Hepatocyte (in vitro differentiated cells): ENCODE results near the gene GDPGP1. TPM values are rescaled to one million over a fixed set of nuclear protein-coding genes. Genes with fewer than 3 reads are reported as not detected.
"Not testable (repeated sequence)": the region's sequence is repeated elsewhere in the genome, so short reads cannot be mapped to it uniquely, and the experiment has no call there.

Experiments
- DNase-seq: peaks from one replicate; pipeline ENCODE4 v3.0.0-alpha.2; 2016; ENCODE audit warnings: low spot score
- H2AFZ ChIP-seq: fragments of 200-600 bp; sonication (generic); 2 replicates; pipeline ENCODE4 v1.6.0; 2016; ENCODE audit warnings: antibody characterized with exemption, mild to moderate bottlenecking
- H3K27ac ChIP-seq: fragments of 200-600 bp; sonication (generic); 2 replicates; pipeline ENCODE4 v1.5.1; 2016; ENCODE audit warnings: mild to moderate bottlenecking
- H3K27me3 ChIP-seq: fragments of 200-600 bp; sonication (generic); 2 replicates; pipeline ENCODE4 v1.6.1; 2016
- H3K36me3 ChIP-seq: fragments of 200-600 bp; sonication (generic); replicated peaks from 2 replicates; pipeline ENCODE4 v1.5.1; 2016; ENCODE audit warnings: low read depth; ENCODE audit not compliant: insufficient read depth
- H3K4me1 ChIP-seq: fragments of 200-600 bp; sonication (generic); 2 replicates; pipeline ENCODE4 v1.5.1; 2016; ENCODE audit warnings: mild to moderate bottlenecking, moderate library complexity; ENCODE audit not compliant: insufficient read depth
- H3K4me2 ChIP-seq: fragments of 200-600 bp; sonication (generic); 2 replicates; pipeline ENCODE4 v1.6.0; 2016
- H3K4me3 ChIP-seq: fragments of 200-600 bp; sonication (generic); 2 replicates; pipeline ENCODE4 v1.5.1; 2016; ENCODE audit warnings: mild to moderate bottlenecking
- H3K79me2 ChIP-seq: fragments of 200-600 bp; sonication (generic); 2 replicates; pipeline ENCODE4 v1.6.0; 2017; ENCODE audit warnings: mild to moderate bottlenecking
- H3K9me2 ChIP-seq: fragments of 200-600 bp; sonication (generic); replicated peaks from 2 replicates; pipeline ENCODE4 v1.6.0; 2017; ENCODE audit warnings: mild to moderate bottlenecking; ENCODE audit not compliant: insufficient read depth
- H3K9me3 ChIP-seq: fragments of 200-600 bp; sonication (generic); 2 replicates; pipeline ENCODE4 v1.5.1; 2016; ENCODE audit warnings: low read depth, mild to moderate bottlenecking
- H4K20me1 ChIP-seq: fragments of 200-600 bp; sonication (generic); 2 replicates; pipeline ENCODE4 v1.6.0; 2016; ENCODE audit warnings: mild to moderate bottlenecking; ENCODE audit not compliant: insufficient read depth, poor library complexity, severe bottlenecking
- CTCF ChIP-seq: fragments of 200-600 bp; sonication (generic); IDR thresholded peaks from 2 replicates; pipeline ENCODE4 v1.5.1; 2016; ENCODE audit warnings: antibody characterized with exemption, mild to moderate bottlenecking; ENCODE audit not compliant: poor library complexity
- EZH2 ChIP-seq: fragments of 200-600 bp; sonication (generic); IDR thresholded peaks from 2 replicates; pipeline ENCODE4 v1.6.1; 2016; ENCODE audit warnings: antibody characterized with exemption, mild to moderate bottlenecking, borderline replicate concordance
- EZH2phosphoT487 ChIP-seq: fragments of 200-600 bp; sonication (generic); IDR thresholded peaks from one replicate; pipeline ENCODE4 v1.6.1; 2018; ENCODE audit warnings: antibody characterized with exemption, mild to moderate bottlenecking, low read depth, moderate library complexity; ENCODE audit not compliant: unreplicated experiment, severe bottlenecking
- WGBS: methylation state at CpG from one replicate; pipeline ENCODE4 v1.1.6; 2016; ENCODE audit warnings: low lambda C conversion rate; ENCODE audit errors: missing lambda C conversion rate; 5-methylcytosine and 5-hydroxymethylcytosine counted together
- polyA plus RNA-seq: library from polyadenylated mRNA; unstranded; fragments of >200 nt; fragmentation: Nextera tagmentation; extraction: Ambion mirVana; gene quantifications from 2 replicates; pipeline ENCODE4 v1.2.1, GENCODE V29; 2016
- total RNA-seq: library from RNA; depleted of rRNA; stranded (reverse); fragments of >200 nt; gene quantifications from 2 replicates; pipeline ENCODE4 v1.2.3, GENCODE V29; 2014

The GDPGP1 gene
- total and polyA plus RNA-seq, 2 experiments from 2014 or later = 0.56 to 6.8 TPM

GRCh38 chr15:90268415-90268814 is 34.4 kb downstream of the GDPGP1 start:
- no peak overlapping the region for H3K4me3 ChIP-seq
- no peaks in the 10 kb centered on the region for H3K36me3 ChIP-seq
- no peaks in the 10 kb centered on the region for H3K27me3 ChIP-seq
- H2AFZ ChIP-seq = no peak overlapping the region
- peak overlapping the region; percentile 11 for H3K27ac ChIP-seq
- no peaks in the 10 kb centered on the region for H3K9me2 ChIP-seq
- TF ChIP-seq CTCF = no peak
- TF ChIP-seq EZH2 = no peak
- no peak for TF ChIP-seq EZH2phosphoT487
- no peaks in the 10 kb centered on the region for H3K9me3 ChIP-seq
- no peaks in the 10 kb centered on the region for H3K4me1 ChIP-seq
- 38% methylated on average over 1 of the region's 1 CpG for WGBS
- peaks cover 11% of the 10 kb centered on the region for H4K20me1 ChIP-seq
- no peak for DNase-seq
- peaks cover 34% of the 10 kb centered on the region for H3K79me2 ChIP-seq
- H3K4me2 ChIP-seq = peak overlapping the region; percentile 78

DNA sequence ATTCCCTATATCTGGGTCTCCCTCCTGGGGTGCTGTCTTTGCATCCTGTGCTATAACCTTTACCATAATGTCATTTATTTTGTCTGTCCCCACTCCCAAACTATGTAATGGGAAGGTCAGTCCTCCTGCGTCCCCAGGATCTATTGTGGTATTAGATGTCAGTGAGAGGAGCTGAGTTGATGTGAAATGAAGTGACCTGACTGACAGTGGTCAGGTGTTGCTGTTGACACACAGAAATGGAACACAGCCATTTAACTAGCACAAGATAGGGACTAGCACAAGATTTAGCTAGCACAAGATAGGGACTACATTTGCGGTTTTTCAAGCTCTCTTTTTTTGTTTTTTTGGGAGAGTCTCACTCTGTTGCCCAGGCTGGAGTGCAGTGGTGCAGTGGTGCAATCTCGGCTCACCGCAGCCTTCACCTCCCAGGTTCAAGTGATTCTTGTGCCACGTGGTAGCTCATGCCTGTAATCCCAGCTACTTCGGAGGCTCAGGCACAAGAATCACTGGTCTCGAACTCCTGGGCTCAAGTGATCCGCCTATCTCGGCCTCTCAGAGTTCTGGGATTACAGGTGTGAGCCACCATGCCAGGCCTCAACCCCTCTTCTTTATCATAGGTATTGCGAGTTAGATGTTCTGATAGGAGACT is 36.6 kb downstream of the GDPGP1 start:
- Histone ChIP-seq H3K27ac (no peak overlapping the region), H3K9me3 (no peaks in the 10 kb centered on the region), H3K79me2 (peaks cover 34% of the 10 kb centered on the region), H3K4me3 (no peak overlapping the region), H3K36me3 (no peaks in the 10 kb centered on the region), H3K27me3 (no peaks in the 10 kb centered on the region), H3K9me2 (no peaks in the 10 kb centered on the region), H3K4me1 (no peaks in the 10 kb centered on the region), H3K4me2 (no peak overlapping the region), H2AFZ (no peak overlapping the region), H4K20me1 (peaks cover 11% of the 10 kb centered on the region)
- WGBS = 91% methylated on average over 10 of the region's 10 CpGs
- TF ChIP-seq EZH2 (no peak), CTCF (no peak), EZH2phosphoT487 (no peak)
- DNase-seq = no peak

DNA sequence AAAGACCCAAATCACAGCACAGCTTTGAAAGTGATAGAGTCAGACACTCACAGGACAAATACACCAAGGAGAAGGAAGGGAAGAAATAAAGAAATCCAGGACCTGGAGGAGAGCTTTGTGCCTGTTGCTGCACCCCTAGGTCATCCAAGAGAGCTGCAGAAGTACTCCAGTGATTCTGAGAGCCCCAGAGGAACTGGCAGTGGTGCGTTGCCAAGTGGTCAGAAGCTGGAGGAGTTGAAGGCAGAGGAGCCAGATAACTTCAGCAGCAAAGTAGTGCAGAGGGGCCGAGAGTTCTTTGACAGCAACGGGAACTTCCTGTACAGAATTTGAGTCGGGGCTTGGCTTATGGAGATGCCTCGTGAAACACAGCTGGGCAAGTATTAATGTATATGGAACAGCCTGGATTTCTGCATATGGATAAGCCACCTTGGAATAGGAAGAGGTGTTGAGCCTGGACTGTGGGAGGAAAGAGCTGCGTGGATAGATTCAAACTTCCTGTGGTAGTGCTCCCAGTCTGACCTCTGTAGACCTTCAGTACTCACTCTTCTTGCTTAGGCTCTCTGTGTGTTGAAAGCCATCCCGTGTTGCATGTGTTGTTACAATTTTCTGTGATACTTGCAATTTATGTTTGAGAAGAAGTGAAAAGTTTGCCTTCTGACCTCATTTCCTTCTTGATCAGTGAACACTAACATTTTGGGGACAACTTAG is 37.6 kb downstream of the GDPGP1 start:
- H3K27ac ChIP-seq = no peak overlapping the region
- no peak overlapping the region for H3K4me2 ChIP-seq
- H3K9me2 ChIP-seq = no peaks in the 10 kb centered on the region
- H4K20me1 ChIP-seq = peaks cover 11% of the 10 kb centered on the region
- no peaks in the 10 kb centered on the region for H3K27me3 ChIP-seq
- no peaks in the 10 kb centered on the region for H3K36me3 ChIP-seq
- no peak overlapping the region for H2AFZ ChIP-seq
- no peaks in the 10 kb centered on the region for H3K4me1 ChIP-seq
- peaks cover 28% of the 10 kb centered on the region for H3K79me2 ChIP-seq
- WGBS = 86% methylated on average over 7 of the region's 7 CpGs
- no peaks in the 10 kb centered on the region for H3K9me3 ChIP-seq
- TF ChIP-seq EZH2phosphoT487 (no peak), CTCF (no peak), EZH2 (no peak)
- H3K4me3 ChIP-seq = no peak overlapping the region
- DNase-seq = no peak

- not testable (repeated sequence) for H3K4me3 ChIP-seq, H3K4me1 ChIP-seq, H3K4me2 ChIP-seq, H3K79me2 ChIP-seq, DNase-seq, H3K9me3 ChIP-seq, H3K36me3 ChIP-seq, H3K27me3 ChIP-seq, H3K27ac ChIP-seq, H2AFZ ChIP-seq, H3K9me2 ChIP-seq, H4K20me1 ChIP-seq
- 97% methylated on average over 11 of the region's 12 CpGs for WGBS
Measured at GRCh38 chr15:90278467-90278866, 44.5 kb downstream of the GDPGP1 start.

DNA sequence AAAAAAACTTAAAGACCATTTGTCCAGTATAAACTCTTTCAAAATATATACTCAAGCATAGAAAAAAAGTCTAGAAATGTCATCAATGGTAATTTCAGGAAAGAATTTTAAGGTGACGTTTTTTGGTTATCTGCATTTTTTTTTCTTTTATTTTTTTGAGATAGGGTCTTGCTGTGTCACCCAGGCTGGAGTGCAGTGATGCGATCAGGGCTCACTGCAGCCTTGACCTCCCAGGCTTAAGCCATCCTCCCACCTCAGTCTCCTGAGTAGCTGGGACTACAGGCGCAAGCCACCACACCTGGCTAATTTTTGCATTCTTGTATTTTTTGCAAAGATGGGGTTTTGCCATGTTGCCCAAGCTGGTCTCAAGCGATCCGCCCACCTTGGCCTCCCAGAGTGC is 46.7 kb downstream of the GDPGP1 start:
- not testable (repeated sequence) for H3K9me2 ChIP-seq, H3K4me3 ChIP-seq, H3K27me3 ChIP-seq, H3K27ac ChIP-seq, H3K4me2 ChIP-seq, H3K4me1 ChIP-seq, DNase-seq, H4K20me1 ChIP-seq, H2AFZ ChIP-seq, H3K9me3 ChIP-seq, H3K36me3 ChIP-seq, H3K79me2 ChIP-seq
- WGBS = 91% methylated on average over 5 of the region's 5 CpGs

- not testable (repeated sequence) for H3K4me1 ChIP-seq, H3K79me2 ChIP-seq, H3K9me3 ChIP-seq, H4K20me1 ChIP-seq, H3K9me2 ChIP-seq, H2AFZ ChIP-seq, H3K4me3 ChIP-seq, H3K36me3 ChIP-seq, H3K27me3 ChIP-seq, H3K4me2 ChIP-seq
- WGBS = 65% methylated on average over 6 of the region's 6 CpGs
- H3K27ac ChIP-seq = peak overlapping the region; percentile 27
- peak; percentile 28 for DNase-seq
Measured at GRCh38 chr15:90281637-90282036, 47.6 kb downstream of the GDPGP1 start.
